Measurements from ENCODE around the gene IFT74.

- no peak for TF ChIP-seq POLR2A (IDR thresholded peaks at IDR 0.05)
- TF ChIP-seq, protein P1, sequence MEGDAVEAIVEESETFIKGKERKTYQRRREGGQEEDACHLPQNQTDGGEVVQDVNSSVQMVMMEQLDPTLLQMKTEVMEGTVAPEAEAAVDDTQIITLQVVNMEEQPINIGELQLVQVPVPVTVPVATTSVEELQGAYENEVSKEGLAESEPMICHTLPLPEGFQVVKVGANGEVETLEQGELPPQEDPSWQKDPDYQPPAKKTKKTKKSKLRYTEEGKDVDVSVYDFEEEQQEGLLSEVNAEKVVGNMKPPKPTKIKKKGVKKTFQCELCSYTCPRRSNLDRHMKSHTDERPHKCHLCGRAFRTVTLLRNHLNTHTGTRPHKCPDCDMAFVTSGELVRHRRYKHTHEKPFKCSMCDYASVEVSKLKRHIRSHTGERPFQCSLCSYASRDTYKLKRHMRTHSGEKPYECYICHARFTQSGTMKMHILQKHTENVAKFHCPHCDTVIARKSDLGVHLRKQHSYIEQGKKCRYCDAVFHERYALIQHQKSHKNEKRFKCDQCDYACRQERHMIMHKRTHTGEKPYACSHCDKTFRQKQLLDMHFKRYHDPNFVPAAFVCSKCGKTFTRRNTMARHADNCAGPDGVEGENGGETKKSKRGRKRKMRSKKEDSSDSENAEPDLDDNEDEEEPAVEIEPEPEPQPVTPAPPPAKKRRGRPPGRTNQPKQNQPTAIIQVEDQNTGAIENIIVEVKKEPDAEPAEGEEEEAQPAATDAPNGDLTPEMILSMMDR (IDR thresholded peaks at IDR 0.05) = no peak
These were observed 122.5 kb downstream of the IFT74 start for GRCh38 chr9:27078685-27079084.

Data from vagina (tissue), 2 donors.